Caki2 (cell line): ENCODE results near the gene SAPCD2. TPM values are rescaled to one million over a fixed set of nuclear protein-coding genes. Genes with fewer than 3 reads are reported as not detected.

Experiments
- DNase-seq: peaks from one replicate; pipeline ENCODE4 v3.0.0-alpha.2; 2015; ENCODE audit warnings: low read depth
- in situ Hi-C: cut with HindIII; loops from 2 replicates; pipeline ENCODE4 v1.10.0; 2016; ENCODE audit warnings: low sequenced_read_pairs, low pct_unique_long_range_greater_than_20kb, mixed read lengths
- total RNA-seq: library from RNA; depleted of rRNA; stranded (reverse); fragments of >200 nt; shearing (Covaris generic); gene quantifications from 2 replicates; pipeline ENCODE4 v1.2.3, GENCODE V29; 2014; ENCODE audit warnings: low replicate concordance

SAPCD2 gene
- total RNA-seq, 1 experiment from 2014 or later: 55.0 TPM

GRCh38 chr9:137055385-137056364, 14.7 kb downstream of the SAPCD2 start:
- in situ Hi-C loops: no loop called here
- no peak for DNase-seq

- in situ Hi-C loops: no loop called here
- DNase-seq: no peak
Observed at GRCh38 chr9:137054932-137055384, 15.4 kb downstream of the SAPCD2 start.

- no peak for DNase-seq
- in situ Hi-C loops: no loop called here
Observed at GRCh38 chr9:137053944-137054931, 16.1 kb downstream of the SAPCD2 start, which contains the start of gene ENTPD2. ENTPD2 (minus strand) TSS chr9:137054061; CDS start chr9:137053997, 64 bp downstream.

GRCh38 chr9:137052998-137053943, 17.1 kb downstream of the SAPCD2 start:
- in situ Hi-C loops: no loop called here
- DNase-seq: no peak

- DNase-seq: no peak
- in situ Hi-C loops: no loop called here
Observed at GRCh38 chr9:137052293-137052692, 18.1 kb downstream of the SAPCD2 start.

- no peak for DNase-seq
- in situ Hi-C loops: no loop called here
Observed at GRCh38 chr9:137051145-137051724, 19.1 kb downstream of the SAPCD2 start.

- no peak for DNase-seq
Observed at GRCh38 chr9:137050570-137050969, 19.8 kb downstream of the SAPCD2 start.

GRCh38 chr9:137049544-137050449, 20.6 kb downstream of the SAPCD2 start:
- in situ Hi-C loops: no loop called here
- DNase-seq: no peak

More at GRCh38 chr9:137050570-137050969, 19.8 kb downstream of the SAPCD2 start:
- in situ Hi-C loops: no loop called here

GRCh38 chr9:137048655-137049543, 21.5 kb downstream of the SAPCD2 start:
- in situ Hi-C loops: no loop called here
- no peak for DNase-seq

- in situ Hi-C loops: no loop called here
- peak; percentile 79 for DNase-seq
Observed at GRCh38 chr9:137046088-137046787, 24.1 kb downstream of the SAPCD2 start, which contains the start of gene NPDC1. NPDC1 (minus strand) TSS chr9:137046177; CDS start chr9:137045989, 188 bp downstream.

GRCh38 chr9:137045294-137046087, 24.9 kb downstream of the SAPCD2 start:
- no peak for DNase-seq
- in situ Hi-C loops: no loop called here

GRCh38 chr9:137044502-137045177, 25.7 kb downstream of the SAPCD2 start:
- in situ Hi-C loops: no loop called here
- DNase-seq: peak; percentile 29

GRCh38 chr9:137044037-137044436, 26.3 kb downstream of the SAPCD2 start:
- in situ Hi-C loops: no loop called here
- no peak for DNase-seq
